Measurements from ENCODE around the gene PTK6. TPM values are rescaled to one million over a fixed set of nuclear protein-coding genes. Genes with fewer than 3 reads are reported as not detected.

PTK6 gene
- total and polyA plus RNA-seq, 4 experiments from 2014 or later: 0.31 to 0.59 TPM; not detected in 2

DNA sequence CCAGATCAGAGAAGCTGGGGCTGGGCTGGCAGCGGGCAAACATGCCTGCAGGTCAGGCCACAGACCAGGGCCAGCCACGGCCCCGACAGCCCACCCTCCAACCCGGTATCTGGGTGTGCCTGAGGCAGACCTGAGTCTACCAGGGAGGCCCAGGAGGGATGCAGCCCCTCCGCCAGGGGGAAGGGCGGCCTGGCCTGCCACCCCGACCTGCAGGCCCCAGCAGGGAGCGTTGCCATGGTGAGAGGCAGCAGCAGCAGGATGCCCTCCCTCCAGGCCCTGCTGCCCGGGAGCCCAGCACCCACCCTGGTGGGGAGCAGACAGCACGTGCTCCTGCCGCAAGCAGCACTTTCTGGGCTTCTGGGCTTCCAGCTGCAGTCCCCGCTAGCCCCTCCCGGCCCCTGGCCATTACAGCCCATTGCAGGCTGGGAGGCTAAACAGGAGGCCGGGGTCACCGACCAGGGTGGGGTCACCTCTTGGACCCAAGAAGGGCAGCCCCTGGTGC lies 34.5 kb downstream of the PTK6 start:
- H3K4me3 ChIP-seq (ENCODE audit: low read length in 2 of 2): no peak overlapping the region
- Mint-ChIP-seq H3K36me3 (peaks cover 2 to 6% of the 10 kb centered on the region in 2 donors), H3K27me3 (peaks cover 5 to 6% of the 10 kb centered on the region in 2 donors), H3K4me1 (peaks cover 0 to under 1% (median under 1%) of the 10 kb centered on the region in 4 donors), H3K27ac (no peak overlapping the region), H3K4me3 (no peak overlapping the region), H3K9me3 (peaks cover 0 to 22% (median 11%) of the 10 kb centered on the region in 8 donors)
- peaks cover under 1% of the 10 kb centered on the region for H3K27me3 ChIP-seq (ENCODE audit: insufficient read depth, low read length)
- H3K27ac ChIP-seq (ENCODE audit: low read depth, low read length): no peak overlapping the region
- ChIA-PET POLR2A (ENCODE audit: partially characterized antibody) (no interaction called here), CTCF (ENCODE audit: partially characterized antibody) (interaction anchor here (1.4 kb wide), 1 partner anchor 18 kb away, joined by 3 read pairs; the partner anchor contains the start of gene PPDPF)
- H3K9me3 ChIP-seq (ENCODE audit: control insufficient read depth in 1 of 2, low read length in 2 of 2): no peaks in the 10 kb centered on the region
- H3K4me1 ChIP-seq (ENCODE audit: insufficient read depth, low read length): peaks cover 9% of the 10 kb centered on the region
- intact Hi-C loops (cut with micrococcal nuclease): no loop called here
- H3K36me3 ChIP-seq (ENCODE audit: insufficient read depth, low read length): no peaks in the 10 kb centered on the region
- no peak for DNase-seq

DNA sequence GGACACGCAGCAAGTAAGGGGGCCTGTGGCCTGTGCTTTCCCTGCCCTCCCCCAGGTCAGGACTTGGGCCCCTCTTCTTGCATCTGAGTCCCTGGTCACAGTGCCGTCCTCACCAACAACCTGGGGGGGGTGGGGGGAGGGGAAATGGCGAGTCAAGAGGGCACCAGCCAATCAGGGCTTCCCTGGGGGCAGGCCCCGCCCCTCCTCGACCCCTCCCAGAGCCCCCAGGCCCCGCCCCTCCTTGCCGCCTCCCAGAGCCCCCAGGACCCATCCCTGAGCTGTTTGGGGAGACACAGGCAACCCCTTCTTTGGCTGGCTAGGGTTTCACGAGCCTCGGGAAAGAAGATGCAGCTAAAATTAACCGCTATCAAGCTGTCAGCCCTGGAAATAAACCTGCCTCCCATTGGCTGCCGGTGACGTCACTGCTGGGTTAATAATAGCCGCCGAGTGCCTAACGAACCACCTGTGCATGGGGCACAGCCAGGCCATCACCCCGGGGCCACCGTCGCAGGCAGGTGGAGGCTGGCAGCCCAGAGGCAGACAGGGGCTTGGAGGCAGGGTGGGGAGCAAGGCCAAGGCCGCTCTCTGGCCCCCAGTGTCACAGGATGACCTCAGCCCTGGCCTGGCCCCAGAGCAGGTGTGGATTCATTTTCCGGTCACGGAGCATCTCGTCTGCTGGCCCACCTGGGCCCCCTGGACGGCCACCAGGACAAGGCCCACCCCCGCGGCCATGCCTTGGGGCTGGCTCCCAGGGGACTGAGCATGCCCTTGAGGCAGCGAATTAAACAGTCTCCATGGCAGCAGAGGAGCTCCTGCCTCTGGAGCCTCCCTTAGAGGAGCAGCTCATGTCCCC lies 35.1 kb downstream of the PTK6 start:
- intact Hi-C loops (cut with micrococcal nuclease): no loop called here
- no peak overlapping the region for H3K27ac ChIP-seq (ENCODE audit: low read depth, low read length)
- H3K27me3 ChIP-seq (ENCODE audit: insufficient read depth, low read length): peaks cover 7% of the 10 kb centered on the region
- Mint-ChIP-seq H3K4me3 (no peak overlapping the region), H3K9me3 (peaks cover 0 to 22% (median 11%) of the 10 kb centered on the region in 8 donors), H3K27ac (no peak overlapping the region), H3K27me3 (peaks cover 7 to 8% of the 10 kb centered on the region in 2 donors), H3K36me3 (peaks cover 2 to 6% of the 10 kb centered on the region in 2 donors), H3K4me1 (peaks cover 0 to under 1% (median 0%) of the 10 kb centered on the region in 4 donors)
- POLR2A ChIA-PET (ENCODE audit: partially characterized antibody): no interaction called here
- DNase-seq: no peak
- H3K4me1 ChIP-seq (ENCODE audit: insufficient read depth, low read length): peaks cover 9% of the 10 kb centered on the region
- H3K4me3 ChIP-seq (ENCODE audit: low read length in 2 of 2): no peak overlapping the region
- CTCF ChIA-PET (ENCODE audit: partially characterized antibody): interaction anchor here (1.4 kb wide), 1 partner anchor 19 kb away, joined by 3 read pairs; the partner anchor contains the start of gene PPDPF
- H3K36me3 ChIP-seq (ENCODE audit: insufficient read depth, low read length): no peaks in the 10 kb centered on the region
- H3K9me3 ChIP-seq (ENCODE audit: control insufficient read depth in 1 of 2, low read length in 2 of 2): no peaks in the 10 kb centered on the region

DNA sequence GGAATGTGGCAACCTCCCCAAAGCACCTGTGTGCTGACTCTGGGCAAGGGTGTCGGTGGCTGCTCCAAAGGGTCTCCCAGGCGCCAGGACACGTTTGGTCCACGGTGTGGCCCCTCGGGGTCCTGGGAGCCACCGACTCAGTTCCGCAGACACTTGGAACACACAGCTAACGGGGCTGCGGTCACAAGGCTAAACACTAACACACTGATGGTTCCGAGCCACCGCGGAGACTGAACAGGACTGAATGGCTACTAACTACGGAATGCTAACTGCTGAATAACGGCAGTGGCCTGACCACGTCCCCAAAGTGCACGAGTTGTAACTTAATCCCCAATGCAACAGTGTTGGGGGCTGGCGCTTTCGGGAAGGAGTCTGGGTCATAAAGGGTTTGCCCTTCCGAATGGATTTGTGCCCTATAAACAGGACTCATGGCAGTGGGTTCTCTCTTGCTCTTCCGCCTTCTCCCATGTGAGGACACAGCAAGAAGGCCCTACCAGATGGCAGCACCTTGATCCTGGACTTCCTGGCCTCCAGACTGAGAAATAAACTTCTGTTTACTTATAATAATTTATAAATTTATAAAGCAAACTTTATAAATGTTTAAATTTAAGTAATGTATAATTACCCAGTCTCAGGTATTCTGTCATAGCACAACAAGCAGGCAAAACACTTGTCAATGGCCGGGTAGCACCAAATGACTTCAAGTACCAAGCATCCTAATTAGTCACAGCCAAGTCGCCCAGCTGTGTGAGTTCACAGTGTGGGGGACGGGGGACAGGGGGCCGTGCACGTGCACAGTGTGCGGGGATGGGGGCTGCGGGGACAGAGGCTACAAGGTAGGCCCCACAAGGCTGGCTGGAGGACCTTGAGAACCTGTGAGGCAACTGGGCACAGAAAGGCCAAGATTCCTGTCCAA lies 36.0 kb downstream of the PTK6 start:
- H3K9me3 ChIP-seq (ENCODE audit: control insufficient read depth in 1 of 2, low read length in 2 of 2): no peaks in the 10 kb centered on the region
- H3K27ac ChIP-seq (ENCODE audit: low read depth, low read length): no peak overlapping the region
- Mint-ChIP-seq H3K27ac (no peak overlapping the region), H3K27me3 (peaks cover 9% of the 10 kb centered on the region in 2 donors), H3K4me1 (peaks cover 1 to 5% (median 2%) of the 10 kb centered on the region in 4 donors), H3K9me3 (peaks cover 0 to 22% (median 11%) of the 10 kb centered on the region in 8 donors), H3K4me3 (peak overlapping the region in 3 of 8 donors; percentile 12 to 61 (median 20)), H3K36me3 (peaks cover 2 to 6% of the 10 kb centered on the region in 2 donors)
- intact Hi-C loops (cut with micrococcal nuclease): no loop called here
- no peak for DNase-seq
- no peak overlapping the region for H3K4me3 ChIP-seq (ENCODE audit: low read length in 2 of 2)
- ChIA-PET CTCF (ENCODE audit: partially characterized antibody) (interaction anchor here (1.4 kb wide), 1 partner anchor 20 kb away, joined by 3 read pairs; the partner anchor contains the start of gene PPDPF), POLR2A (ENCODE audit: partially characterized antibody) (no interaction called here)
- peaks cover 12% of the 10 kb centered on the region for H3K27me3 ChIP-seq (ENCODE audit: insufficient read depth, low read length)
- peaks cover 15% of the 10 kb centered on the region for H3K4me1 ChIP-seq (ENCODE audit: insufficient read depth, low read length)
- no peaks in the 10 kb centered on the region for H3K36me3 ChIP-seq (ENCODE audit: insufficient read depth, low read length)

DNA sequence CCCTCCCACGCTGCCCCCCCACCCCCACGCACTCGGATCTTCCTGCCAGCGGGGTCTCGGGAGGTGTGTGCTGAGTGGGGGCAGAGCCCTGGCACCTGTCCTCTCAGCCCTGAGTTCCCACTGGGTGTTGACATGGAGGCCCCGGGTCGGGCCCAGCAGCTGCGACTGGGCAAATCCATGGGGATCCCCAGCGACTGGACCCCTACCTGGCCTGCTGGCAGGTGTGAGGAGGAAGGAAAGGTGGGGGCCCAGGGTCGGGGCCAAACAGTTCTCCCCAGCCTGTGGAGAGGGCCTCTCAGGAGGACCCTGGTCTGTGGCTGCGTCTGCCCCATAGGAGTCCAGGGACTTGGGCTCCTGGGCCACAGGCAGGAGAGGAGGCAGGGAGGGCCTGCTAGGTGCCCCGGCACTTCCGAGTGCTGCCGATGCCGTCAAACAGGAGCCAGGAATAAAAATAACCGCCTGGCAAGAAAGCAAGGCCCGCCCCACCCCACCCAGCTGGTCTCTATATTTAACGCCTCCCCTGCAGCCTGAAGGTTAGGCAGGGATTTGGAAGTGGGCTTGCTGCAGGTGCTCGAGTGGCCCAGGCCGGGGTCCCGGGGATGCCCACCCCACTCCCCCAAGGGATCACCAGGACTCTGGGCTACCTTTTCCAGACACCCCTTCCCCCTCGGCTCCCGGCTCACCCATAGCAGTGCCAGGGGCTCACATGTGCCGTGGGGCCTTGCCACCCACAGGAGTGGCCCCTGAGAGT lies 36.9 kb downstream of the PTK6 start:
- intact Hi-C loops (cut with micrococcal nuclease): no loop called here
- POLR2A ChIA-PET (ENCODE audit: partially characterized antibody): no interaction called here
- DNase-seq: no peak
- Histone ChIP-seq H3K9me3 (ENCODE audit: control insufficient read depth in 1 of 2, low read length in 2 of 2) (no peaks in the 10 kb centered on the region), H3K36me3 (ENCODE audit: insufficient read depth, low read length) (no peaks in the 10 kb centered on the region), H3K27ac (ENCODE audit: low read depth, low read length) (no peak overlapping the region), H3K27me3 (ENCODE audit: insufficient read depth, low read length) (peaks cover 12% of the 10 kb centered on the region), H3K4me3 (ENCODE audit: low read length in 2 of 2) (no peak overlapping the region), H3K4me1 (ENCODE audit: insufficient read depth, low read length) (peaks cover 18% of the 10 kb centered on the region)
- Mint-ChIP-seq H3K27me3 (peaks cover 9 to 10% of the 10 kb centered on the region in 2 donors), H3K36me3 (peaks cover 2 to 6% of the 10 kb centered on the region in 2 donors), H3K4me1 (peaks cover 1 to 8% (median 3%) of the 10 kb centered on the region in 4 donors), H3K9me3 (peaks cover 0 to 18% (median 11%) of the 10 kb centered on the region in 8 donors), H3K4me3 (peak overlapping the region in 2 of 8 donors; percentile 20 to 23), H3K27ac (no peak overlapping the region)
- CTCF ChIA-PET (ENCODE audit: partially characterized antibody): no interaction called here

DNA sequence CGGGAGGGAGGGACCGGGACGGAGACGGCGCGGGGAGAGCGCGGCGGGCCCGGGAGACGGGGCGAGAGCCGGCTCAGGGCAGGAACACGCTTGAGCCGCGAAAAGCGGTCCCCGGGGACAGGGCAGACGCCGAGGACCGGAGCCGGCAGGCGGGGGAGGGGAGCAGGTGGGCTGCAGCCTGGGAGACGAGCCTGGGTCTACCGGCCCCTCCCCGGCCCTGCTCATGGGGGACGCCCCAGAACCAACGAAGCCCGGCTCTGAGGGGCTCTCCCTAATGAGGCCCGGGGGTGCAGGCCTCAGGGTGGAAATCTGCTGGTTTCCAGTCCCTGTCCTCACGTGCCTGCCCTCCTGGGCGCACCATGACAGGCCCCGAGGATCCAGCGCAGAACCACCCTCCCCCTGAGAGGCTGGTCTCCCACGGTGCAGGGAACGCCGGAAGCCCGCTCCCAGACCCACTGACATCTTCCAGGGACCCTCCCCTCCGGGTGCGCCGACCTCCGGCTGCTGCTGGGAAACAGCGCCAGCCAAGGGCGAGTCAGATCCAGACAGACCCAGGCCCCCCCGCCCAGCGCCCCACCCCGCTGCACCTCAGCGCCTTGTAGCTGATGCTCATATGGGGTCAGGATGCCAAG lies 37.7 kb downstream of the PTK6 start:
- H3K4me1 ChIP-seq (ENCODE audit: insufficient read depth, low read length): peaks cover 18% of the 10 kb centered on the region
- Mint-ChIP-seq H3K4me1 (peaks cover 1 to 8% (median 3%) of the 10 kb centered on the region in 4 donors), H3K27ac (no peak overlapping the region), H3K27me3 (peaks cover 7 to 10% of the 10 kb centered on the region in 2 donors), H3K9me3 (peaks cover 0 to 10% (median 4%) of the 10 kb centered on the region in 8 donors), H3K4me3 (no peak overlapping the region), H3K36me3 (peaks cover 0 to 3% of the 10 kb centered on the region in 2 donors)
- no peak for DNase-seq
- no peaks in the 10 kb centered on the region for H3K36me3 ChIP-seq (ENCODE audit: insufficient read depth, low read length)
- H3K27ac ChIP-seq (ENCODE audit: low read depth, low read length): no peak overlapping the region
- POLR2A ChIA-PET (ENCODE audit: partially characterized antibody): no interaction called here
- intact Hi-C loops (cut with micrococcal nuclease): loop anchor here (5.0 kb wide), 1 partner anchor 702 kb away; the partner anchor contains the start of gene MRGBP
- CTCF ChIA-PET (ENCODE audit: partially characterized antibody): no interaction called here
- H3K27me3 ChIP-seq (ENCODE audit: insufficient read depth, low read length): peaks cover 12% of the 10 kb centered on the region
- H3K9me3 ChIP-seq (ENCODE audit: control insufficient read depth in 1 of 2, low read length in 2 of 2): no peaks in the 10 kb centered on the region
- H3K4me3 ChIP-seq (ENCODE audit: low read length in 2 of 2): no peak overlapping the region

DNA sequence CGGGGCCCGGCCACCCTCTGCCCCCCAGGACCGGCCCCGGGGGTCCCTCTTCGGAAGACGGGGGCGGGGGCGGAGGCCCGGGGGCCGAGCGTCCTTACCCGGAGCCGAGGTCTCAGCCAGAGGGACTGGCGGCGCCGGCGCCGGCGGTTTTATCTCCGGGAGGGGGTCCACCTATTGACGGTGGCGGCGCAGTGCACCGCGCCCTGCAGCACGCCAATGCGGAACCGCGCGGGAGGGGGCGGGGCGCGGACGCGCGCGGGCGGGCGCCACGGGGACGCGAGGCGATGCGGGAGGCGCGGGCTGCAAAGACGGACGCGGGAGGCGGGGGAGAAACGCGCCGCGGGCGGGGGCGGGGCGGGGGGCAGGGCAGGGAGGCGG lies 38.2 kb downstream of the PTK6 start, which contains the start of gene EEF1A2:
EEF1A2 (minus strand) TSS at position 124 of the 378 bp plus-strand sequence. CDS start 1,320 bp downstream, outside the sequence.
- CTCF ChIA-PET (ENCODE audit: partially characterized antibody): no interaction called here
- H3K4me3 Mint-ChIP-seq: peak within 1 kb of the TSS in 2 of 8 donors; percentile 8 to 15
- intact Hi-C loops (cut with micrococcal nuclease): loop anchor here (5.0 kb wide), 1 partner anchor 702 kb away; the partner anchor contains the start of gene MRGBP
- peaks cover 7% of the 10 kb centered on the region in 2 donors for H3K27me3 Mint-ChIP-seq
- no peak within 1 kb of the TSS for H3K27ac Mint-ChIP-seq
- Histone ChIP-seq H3K36me3 (ENCODE audit: insufficient read depth, low read length) (no peaks in the 10 kb centered on the region), H3K27me3 (ENCODE audit: insufficient read depth, low read length) (peaks cover 12% of the 10 kb centered on the region), H3K9me3 (ENCODE audit: control insufficient read depth in 1 of 2, low read length in 2 of 2) (no peaks in the 10 kb centered on the region), H3K27ac (ENCODE audit: low read depth, low read length) (no peak within 1 kb of the TSS), H3K4me1 (ENCODE audit: insufficient read depth, low read length) (peaks cover 18% of the 10 kb centered on the region), H3K4me3 (ENCODE audit: low read length in 2 of 2) (no peak within 1 kb of the TSS)
- peaks cover 1 to 8% (median 3%) of the 10 kb centered on the region in 4 donors for H3K4me1 Mint-ChIP-seq
- peaks cover 0 to 5% (median 1%) of the 10 kb centered on the region in 8 donors for H3K9me3 Mint-ChIP-seq
- POLR2A ChIA-PET (ENCODE audit: partially characterized antibody): no interaction called here
- DNase-seq: peak; percentile 53 to 59 (median 57)
- no peaks in the 10 kb centered on the region for H3K36me3 Mint-ChIP-seq
